C4-2B (cell line): ENCODE measurements around the gene KRT76.

Source experiments
- H3K27ac ChIP-seq: fragments of 450-650 bp; 2 replicates; pipeline ENCODE4 v1.5.1; 2017
- CTCF ChIP-seq: fragments of 450-650 bp; conservative IDR thresholded peaks from 2 replicates; pipeline ENCODE4 v1.5.1; 2017; ENCODE audit warnings: mild to moderate bottlenecking
- ZFX ChIP-seq: fragments of 450-650 bp; IDR thresholded peaks from 2 replicates; pipeline ENCODE4 v1.6.1; 2017

The KRT76 gene

GRCh38 chr12:52812749-52813148 is 35.6 kb upstream of the KRT76 start:
- no peak for TF ChIP-seq CTCF
- no peak for TF ChIP-seq ZFX
- no peak overlapping the region for H3K27ac ChIP-seq

DNA sequence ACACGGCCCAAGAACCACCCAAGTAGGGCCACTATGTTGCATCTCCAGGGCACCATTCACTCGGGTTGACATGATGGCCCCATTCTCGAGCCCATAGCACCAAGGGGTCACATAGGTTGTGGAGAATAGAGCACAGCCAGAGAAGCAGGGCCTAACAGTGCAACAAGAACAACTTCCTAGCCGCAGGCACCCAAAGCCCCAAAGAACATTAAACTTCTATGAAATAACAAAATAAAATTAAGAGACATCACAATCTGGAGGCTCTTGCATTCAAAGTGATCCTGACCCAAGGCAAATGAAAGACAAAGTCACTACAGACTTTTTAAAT is 34.9 kb upstream of the KRT76 start:
- H3K27ac ChIP-seq = no peak overlapping the region
- no peak for TF ChIP-seq CTCF
- TF ChIP-seq ZFX = no peak

DNA sequence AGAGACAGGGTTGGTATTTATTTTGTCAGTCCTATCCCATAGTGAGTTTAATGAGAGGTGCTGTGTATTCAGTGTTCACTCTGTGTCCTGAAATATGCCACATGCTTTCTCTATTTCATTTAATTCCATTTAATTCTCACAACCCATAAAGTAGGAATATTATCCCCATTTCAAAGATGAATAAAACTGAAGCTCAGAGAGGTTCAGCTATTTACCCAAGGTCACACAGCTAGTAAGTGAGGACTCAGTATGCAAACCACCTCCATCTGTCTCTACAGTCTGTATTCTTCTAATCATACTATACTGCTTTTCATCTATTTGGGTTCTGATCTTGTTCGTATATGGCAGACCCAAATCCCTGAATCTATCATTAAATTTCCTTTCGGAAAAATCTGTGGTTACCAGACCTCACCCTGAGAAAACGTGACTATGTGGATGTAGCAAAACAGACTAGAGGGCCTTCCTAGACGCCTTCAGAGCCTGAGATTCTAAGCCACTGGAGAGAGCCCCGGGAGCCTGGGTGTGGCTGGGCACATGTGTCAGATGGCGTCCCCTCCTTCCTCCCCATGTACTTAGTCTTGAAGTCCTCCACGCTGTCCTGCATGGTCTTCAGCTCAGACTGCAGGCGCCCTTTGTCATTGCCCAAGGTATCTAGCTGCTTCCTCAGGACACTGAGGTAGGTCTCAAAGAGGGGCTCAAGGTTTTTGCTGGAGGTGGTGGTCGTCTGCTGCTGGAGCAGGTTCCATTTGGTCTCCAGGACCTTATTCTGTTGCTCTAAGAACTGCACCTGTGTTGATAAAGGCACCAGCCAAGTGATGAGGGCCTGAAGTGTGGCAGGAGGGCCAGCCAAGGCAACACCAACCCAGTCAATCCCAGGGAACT is 34.3 kb upstream of the KRT76 start:
- H3K27ac ChIP-seq = no peak overlapping the region
- TF ChIP-seq ZFX = no peak
- TF ChIP-seq CTCF = no peak

GRCh38 chr12:52810554-52810953 is 33.4 kb upstream of the KRT76 start:
- TF ChIP-seq ZFX (no peak), CTCF (no peak)
- no peak overlapping the region for H3K27ac ChIP-seq

GRCh38 chr12:52809166-52809565 is 32.0 kb upstream of the KRT76 start:
- no peak overlapping the region for H3K27ac ChIP-seq
- TF ChIP-seq CTCF = no peak

GRCh38 chr12:52808573-52809160 is 31.5 kb upstream of the KRT76 start:
- H3K27ac ChIP-seq = no peak overlapping the region
- TF ChIP-seq CTCF (no peak), ZFX (no peak)

DNA sequence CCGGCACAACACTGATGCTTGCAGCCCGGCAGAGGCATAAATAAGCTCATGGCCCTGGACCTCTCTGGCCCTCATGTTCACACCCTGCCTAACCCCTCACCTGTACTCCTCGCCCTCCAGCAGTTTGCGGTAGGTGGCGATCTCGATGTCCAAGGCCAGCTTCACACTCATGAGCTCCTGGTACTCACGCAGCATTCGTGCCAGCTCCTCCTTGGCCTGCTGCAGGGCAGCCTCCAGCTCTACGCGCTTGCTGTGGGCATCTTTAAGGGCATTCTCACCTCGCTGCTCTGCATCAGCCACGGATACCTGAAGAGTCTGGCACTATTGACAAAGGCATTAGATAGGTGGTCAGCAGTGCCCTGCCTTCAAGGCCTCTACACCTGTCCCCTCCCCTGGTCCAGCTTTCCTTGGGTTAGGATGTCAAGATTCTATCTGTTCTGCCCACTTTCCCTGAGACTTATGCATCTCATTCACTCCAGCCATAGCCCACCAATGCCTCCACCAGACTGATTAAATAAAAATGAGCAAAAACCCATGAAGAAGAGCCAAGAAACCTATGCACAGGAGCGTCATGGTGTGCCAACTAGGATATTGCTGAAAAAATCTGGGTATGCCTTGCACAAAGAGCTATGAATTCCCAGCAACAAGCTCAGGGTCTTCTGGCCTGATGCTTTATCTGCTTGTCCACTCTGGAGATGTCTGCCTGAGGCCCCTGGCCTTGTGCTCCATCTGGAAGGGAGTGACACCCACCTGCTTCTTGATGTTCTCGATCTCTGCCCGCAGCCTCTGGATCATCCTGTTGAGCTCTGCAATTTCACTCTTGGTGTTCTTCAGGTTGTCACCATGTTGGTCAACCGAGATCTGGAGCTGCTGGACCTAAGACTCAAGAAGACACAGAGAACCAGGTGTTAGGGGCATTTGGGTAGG is 30.7 kb upstream of the KRT76 start:
- no peak for TF ChIP-seq ZFX
- no peak for TF ChIP-seq CTCF

More for the DNA sequence above, 30.7 kb upstream of the KRT76 start:
- no peak overlapping the region for H3K27ac ChIP-seq
